ENCODE results near the gene PKP1.
A peak's percentile ranks its signal among the peaks of the same experiment; 100 is the strongest.

PKP1 gene

DNA sequence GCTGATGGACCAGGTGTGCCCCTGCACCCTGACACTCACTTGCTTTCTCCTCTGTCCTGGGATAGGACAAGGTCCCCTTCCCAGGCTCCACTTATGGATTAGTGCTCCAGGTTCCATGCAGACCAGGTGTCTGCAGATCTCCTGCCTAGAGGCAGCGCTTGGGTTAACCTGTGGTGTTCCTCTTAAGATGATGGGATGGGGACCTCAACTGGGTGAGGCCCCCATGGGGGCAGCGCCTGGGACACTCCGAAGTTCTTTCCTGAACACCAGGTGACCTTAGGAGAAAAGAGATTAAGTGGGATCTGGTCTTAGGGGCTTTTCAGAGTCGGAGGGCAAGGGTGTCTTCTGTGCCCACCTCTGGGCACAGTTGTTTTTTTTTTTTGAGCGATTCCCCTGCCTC is 72.9 kb downstream of the PKP1 start:
- DNase-seq, result no peak

DNA sequence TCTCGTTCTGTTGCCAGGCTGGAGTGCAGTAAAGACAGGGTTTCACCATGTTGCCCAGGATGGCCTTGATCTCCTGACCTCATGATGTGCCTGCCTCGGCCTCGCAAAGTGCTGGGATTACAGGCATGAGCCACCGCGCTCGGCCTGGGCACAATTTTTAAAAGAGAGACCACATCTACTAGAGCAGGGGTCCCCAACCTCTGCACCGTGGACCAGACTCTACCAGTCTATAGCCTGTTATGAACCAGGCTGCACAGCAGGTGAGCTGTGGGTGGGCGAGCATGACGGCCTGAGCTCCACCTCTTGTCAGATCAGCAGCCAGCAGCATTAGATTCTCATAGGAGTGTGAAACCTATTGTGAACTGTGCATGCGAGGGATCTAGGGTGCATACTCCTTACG is 73.4 kb downstream of the PKP1 start:
- DNase-seq, result no peak

DNA sequence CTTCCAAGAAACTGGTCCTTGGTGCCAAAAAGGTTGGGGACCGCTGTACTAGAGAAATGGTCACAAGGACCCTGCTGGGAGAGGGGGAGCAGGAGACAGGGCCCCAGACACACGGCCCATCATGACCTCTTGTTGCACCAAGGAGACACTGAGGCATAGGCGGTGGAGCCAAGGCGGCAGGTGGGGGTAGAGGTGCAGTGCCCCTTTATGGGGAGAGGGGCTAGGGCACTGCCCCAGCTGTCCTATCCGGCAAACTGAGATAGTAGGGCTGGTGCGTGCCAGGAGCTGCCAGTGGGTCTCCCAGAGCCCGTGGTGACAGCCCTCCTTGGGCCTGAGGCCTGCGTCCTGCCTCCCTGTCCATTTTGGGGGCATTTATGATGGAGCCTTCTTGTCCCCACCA is 73.9 kb downstream of the PKP1 start:
- DNase-seq, result no peak

DNA sequence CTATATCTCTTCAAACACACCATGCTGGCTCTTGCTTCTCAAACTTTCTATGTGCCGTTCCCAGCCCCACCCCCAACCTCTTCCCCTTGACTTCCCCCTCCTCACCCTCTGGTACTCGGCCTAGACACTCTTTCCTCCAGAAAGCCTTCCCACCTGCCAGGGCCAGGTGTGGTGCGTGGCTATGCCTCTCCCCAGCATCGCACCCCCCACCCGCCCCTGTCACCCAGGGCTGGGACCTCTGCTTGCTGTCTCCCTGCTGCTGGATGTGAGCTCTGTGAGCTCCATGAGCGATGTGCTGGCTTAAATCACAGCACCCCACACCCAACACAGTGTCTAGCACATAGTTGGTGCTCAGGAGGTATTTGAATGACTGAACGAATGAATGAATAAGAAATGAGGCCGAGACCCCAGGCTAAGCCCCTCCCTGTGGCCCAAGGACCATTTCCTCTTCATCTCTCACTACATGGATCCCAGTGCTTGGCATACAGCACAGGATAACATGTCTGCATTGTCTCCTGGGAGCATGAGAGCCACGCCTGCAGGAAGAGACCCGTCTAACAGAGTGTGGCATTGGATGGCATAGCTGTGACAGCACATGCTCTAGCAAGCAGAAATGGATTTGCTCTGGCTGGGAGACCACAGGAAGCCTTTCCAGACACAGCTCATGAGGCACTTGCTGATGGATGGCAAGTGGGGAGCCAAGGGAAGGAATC is 74.5 kb downstream of the PKP1 start:
- DNase-seq, result no peak

DNA sequence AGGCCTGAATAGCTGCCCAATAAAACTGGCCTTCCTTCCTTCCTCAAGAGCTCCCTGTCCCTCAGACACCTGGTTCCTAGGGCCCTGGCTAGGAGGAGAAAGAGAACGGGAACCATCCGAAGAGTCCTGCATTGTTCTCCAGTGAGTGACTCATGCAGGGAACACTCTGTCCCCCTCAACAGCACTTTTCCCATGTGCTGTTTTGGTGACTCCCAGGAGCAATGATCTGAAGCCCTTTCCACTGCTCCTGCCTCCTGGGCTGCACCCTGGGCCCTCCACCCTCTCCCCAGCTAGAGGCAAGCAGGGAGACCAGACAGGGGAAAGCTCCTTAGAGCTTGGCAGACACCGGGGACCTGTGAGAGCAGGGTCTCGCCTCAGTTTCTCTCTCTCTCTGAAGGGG is 75.3 kb downstream of the PKP1 start:
- no peak for DNase-seq

DNA sequence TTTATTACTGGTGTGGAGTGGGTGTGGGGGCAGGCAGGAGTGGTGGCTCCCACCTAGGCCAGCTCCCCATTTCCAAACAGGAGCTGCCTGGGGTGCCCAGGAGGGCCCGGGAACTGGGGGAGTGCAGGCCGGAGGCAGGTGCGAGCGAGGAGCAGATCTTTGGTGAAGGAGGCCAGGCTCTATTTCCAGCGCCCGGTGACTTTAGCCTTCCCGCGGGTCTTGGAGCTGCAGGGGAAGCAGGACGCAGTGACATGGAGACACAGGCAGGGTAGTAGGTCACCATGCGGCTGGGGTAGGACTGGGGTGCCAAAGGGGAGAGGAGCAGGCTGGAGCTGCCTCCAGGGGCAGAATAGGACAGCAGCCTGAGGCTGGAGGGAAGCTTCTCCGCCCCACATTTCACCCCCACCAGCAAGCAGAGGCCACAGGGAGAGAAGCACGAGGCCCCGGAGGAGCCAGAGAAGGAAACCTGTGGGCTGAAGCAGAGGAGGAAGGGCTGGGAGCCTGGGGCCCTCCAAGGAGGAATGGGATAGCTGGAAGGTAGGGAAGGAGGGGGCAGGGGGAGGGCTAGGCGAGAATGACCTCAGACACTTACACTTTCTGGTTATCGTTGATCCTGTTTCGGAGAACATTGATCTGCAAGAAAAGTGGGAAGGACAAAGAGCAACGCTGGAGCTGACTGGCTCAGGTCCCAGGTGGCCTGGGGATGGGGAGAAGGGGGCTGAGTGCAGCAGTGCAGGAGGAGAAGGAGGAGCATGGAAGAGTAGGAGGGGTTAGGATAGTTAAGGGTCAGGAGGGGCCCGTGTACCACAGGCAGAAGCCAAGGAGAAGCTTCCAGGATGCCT is 75.9 kb downstream of the PKP1 start:
- DNase-seq, result no peak

DNA sequence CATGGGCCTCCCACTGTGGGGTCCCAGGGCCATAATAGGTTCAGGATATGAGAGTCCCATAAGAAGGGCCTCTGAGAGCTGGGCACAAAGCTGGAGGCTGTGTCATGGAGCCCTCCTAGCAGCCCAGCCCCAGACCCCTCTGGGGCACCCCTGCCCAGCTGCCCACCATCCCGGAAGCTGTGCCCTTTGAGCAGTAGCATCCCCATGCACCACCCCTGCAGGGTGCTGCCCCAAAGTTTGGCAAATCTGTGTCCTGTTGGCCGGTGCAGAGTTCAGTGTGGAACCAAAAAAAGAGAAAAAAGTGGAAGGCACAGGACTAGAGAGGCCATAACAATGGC is 76.5 kb downstream of the PKP1 start:
- no peak for DNase-seq

DNA sequence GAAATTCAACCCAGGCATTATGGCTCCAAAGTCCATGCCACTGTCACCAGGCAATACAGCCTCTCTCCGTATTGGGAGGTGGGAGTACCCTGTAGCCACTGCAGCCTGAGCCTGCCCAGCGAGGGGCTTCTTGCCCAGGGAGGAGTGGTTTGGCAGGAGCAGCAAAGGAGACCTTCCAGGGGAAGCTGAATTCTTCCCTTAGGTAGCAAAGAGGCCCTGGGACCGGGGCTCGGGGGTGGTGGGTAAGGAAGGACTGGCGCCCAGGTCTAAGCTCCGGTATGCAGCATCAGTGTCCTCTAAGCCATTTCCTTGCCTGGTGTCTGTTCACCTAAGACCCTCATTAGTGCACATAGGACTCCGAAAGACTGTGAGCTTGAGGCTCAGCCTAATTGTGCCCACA is 77.2 kb downstream of the PKP1 start:
- no peak for DNase-seq

DNA sequence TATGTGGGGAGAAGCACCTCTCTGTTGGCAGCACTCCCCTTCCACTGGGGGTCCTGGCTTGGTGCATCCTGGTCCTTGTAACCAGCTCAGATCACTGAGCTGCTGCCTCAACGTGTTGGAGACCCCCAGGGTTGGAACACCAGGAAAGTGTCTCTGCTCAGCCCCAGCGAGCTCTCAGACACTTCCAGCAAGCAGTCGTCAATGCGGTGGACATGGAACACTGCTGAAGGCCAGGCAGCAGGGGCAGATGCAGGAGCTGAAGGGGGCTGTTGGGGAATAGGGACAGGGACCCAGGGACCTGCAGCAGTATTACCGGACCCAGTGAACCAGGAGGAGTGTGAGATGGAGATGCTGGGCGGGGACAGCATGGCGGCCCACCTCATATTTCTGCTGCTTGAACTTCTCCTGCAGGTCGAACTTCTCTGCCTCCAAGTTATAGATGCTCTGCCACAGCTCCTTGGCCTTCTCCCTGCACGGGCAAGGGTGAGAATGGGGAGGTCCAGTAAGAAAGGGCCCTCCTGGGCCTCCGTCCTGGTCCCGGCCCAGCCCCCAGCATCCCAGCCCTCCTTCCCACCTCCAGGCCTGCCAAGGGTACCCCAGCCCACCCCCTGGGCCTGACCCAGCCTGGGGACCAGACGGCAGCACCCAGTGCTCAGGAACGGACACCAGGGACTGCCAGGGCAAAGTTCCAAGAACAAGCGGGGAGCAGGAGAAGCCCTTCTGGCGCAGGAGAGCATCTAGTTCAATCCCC is 77.8 kb downstream of the PKP1 start:
- no peak for DNase-seq

DNA sequence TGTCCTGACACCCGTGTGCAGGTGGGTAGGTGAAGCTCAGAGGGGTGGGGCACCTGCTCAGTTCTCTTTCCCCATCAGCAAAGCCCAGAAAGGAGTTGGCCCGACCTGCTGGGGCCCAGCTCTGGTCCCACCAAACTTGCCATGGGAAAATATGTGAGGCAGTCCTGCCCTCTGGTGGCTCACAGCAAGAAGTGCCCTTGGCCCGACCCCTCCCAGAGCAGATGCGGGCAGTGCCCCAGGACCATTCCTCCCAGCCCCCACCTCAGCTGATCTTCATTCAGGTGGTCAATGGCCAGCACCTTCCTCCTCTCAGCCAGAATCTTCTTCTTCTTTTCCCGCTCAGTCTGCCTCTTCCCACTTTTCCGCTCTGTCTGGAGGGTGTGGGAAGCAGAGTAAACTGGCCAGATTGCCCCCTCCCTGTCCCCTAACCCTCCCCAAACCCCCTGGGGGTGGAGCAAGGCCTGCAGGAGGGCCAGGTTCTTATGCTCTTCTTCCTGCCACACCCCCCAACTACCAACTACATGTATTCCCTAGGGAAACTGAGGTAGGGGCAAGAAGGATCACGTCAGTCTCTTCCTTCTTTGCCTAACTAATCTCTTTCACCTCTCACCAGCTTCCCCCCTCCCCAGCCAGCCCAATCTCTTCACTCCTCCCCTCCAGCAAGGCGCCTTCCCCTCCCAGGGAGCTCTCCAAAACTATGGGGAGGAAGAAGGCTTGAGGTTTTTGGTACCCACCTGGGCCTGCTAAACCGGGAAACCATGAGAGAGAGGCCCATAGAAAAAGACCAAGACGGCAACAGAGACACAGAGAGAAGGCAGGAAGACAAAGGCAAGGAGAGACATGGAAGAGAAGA is 78.6 kb downstream of the PKP1 start:
- DNase-seq, result peak; percentile 40

DNA sequence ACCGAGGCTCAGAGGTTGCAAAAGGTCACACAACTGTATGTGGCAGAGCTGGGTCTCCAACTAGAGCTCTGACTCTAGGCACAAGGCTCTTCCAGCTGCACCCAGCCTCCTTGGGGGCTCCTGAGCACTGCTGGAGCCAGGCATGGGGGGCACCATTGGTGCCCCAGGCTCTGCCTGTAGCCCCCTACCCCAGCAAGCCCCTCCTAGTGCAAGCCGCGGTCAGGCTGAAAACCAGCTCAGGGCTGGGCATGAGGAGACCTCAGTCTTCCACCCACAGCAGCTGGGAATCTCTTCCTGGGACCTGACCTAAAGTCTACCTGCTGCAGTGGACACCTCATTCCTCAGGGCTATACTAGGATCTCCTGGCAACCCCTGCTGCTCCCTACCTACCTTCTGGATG is 79.6 kb downstream of the PKP1 start:
- no peak for DNase-seq

DNA sequence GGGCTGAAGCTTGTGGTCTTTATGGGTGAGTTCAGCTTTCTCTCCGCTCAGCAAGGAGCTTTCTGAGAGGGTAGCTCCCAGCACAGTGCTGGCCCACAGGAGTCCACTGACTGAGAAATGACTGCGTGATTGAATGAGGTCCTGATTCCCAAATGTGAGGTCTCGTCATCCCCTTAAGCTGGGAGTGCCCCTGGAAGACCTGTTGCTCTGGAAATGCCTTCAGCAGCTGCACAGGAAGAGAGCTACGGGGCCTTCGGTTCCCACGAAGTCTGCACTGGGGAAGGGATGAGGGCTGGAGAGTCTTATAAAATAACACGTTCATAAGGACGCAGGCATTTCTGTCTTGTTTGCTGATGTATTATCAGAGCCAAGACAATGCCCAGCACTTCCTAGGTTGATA is 80.2 kb downstream of the PKP1 start:
- no peak for DNase-seq

DNA sequence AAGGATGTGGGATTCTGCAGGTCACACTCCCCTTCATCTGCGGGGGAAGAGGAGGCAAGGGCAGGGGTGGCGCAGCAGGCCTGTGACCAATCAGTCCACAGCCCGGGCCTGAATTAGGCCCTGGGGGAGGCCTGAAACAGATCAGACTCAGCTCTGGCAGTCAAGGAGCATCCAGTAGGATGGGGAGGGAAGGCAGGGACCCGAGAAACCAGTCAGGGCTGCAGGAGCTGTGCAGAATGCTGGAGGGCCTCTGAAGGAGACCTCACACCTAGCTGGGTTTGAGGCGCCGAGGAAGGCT is 81.5 kb downstream of the PKP1 start:
- no peak for DNase-seq

DNA sequence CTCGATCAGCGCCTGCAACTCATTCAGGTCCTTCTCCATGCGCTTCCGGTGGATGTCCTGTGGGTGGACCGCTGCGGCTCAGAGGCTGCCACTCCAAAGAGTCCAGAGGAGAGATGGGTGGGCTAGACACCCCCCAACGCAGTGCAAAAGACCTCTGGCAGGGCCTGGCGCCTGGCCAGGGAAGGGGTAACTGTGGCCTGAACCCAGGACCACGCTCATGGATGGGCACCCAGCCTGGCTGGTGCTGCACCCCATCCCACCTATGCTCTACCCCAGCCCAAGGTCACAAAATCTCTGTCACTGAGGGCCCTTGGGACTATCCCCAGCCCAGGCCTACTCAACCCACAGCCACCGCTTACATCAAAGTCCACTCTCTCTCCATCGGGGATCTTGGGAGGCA is 81.9 kb downstream of the PKP1 start:
- no peak for DNase-seq

DNA sequence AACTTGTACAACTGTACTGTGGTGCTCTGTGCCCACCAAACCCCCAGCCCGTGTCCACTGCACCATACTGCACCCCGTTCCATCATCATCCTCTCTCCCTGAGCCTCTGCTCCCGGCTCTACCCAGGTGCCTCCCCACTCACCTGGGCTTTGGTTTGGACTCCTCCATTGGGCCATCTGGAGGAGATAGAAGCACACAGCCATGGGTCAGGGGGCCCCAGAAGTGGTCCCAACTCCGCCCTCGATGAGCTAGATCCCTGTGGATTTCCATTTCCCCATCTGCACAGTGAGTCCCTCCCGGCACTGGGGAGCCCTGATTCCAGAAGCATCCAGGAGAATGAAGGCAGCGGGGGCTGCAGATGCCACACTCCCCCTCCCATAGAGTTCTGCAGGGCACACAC is 83.4 kb downstream of the PKP1 start:
- DNase-seq, result no peak

DNA sequence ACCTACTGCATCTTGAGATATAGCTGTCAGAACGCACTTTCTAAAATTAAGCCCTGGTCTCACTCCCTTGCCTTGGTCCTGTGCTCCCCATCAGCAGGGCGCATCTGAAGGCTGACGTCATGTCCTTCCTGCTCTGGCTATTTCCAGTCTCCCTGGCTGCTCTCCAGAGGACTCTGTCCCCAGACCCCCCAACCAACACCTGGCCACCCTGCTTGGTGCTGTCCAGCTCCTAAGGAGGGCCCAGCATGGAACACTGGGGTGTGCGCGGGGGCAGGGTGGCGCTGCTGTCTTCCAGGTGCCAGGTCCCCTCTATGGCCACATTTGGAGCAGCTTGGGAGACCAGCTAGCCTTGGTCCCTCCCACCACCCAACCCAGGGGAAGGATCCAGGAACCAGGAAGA is 85.9 kb downstream of the PKP1 start:
- DNase-seq, result no peak

DNA sequence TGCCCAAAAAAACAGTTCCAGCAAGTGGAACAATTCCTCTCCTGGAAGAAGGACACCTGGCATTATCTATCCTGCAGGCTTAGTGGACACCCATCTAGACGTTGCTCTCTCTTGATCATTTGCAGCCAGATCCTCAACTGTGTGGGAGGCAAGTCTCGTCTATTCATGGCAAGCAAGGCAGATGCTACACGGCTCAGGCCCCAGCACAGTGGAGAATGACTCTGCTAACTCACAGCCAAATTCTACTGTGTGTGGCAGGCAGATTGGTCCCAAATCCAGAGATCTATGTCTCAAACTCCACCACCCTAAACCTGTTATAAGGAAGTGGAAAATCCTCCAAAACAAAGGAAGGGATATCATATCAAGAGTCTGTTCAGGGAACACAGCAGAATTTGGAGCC is 87.2 kb downstream of the PKP1 start:
- no peak for DNase-seq

DNA sequence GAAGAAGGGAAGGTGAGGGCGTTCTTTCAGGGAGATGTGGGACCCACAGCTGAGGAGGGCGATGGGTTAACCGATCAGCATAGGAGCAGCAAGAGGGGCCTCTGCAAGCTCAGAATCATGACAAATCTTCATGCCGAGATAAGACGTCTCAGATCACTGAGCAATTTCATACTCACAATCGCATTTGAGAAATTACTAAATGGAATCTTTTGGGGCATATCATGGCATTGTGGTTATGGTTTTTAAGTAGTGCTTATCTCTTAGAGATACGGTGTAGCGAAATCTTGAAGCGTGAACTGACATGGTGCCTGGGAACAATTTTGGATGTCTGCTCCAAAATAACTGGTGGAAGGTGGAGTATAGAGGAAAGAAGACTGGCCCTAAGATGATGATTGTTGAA is 88.0 kb downstream of the PKP1 start:
- DNase-seq, result no peak

DNA sequence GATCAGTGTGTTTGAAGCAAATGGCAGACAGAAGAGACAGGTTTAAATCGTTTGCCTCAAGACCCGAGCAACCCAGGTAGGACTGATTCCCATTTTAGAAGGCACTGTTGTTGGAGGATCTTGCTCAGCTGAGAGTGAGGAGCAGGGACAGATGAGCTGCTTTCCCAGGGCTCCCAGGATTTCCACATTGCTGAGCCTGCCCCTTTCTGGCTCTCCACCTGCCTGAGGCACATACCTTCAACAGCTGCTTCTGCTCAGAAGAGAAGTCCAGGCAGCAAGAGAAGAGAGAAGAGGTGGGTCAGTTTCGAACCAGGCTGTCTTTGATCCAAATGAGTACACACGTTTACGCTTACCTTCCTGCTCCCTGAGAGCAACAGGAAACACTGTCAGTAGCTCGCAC is 88.5 kb downstream of the PKP1 start:
- no peak for DNase-seq

DNA sequence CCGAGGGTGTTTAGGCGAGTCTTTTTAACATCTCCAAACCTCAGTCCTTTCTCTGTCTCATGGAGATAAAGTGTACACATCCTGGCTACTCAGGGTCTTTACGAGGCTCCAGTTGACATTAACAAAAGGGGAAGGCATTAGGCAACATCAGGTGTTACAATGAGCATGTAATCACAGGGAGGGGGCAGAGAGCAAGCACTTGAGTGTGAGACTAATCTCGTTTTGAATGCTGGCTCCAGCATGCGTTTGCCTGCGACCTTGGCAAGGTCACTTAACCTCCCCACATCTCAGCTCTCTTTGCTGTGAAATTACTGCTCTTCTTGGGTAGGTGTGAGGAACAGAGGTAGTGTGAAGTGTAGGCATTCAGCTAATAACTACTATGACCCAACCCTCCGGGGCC is 91.1 kb downstream of the PKP1 start:
- DNase-seq, result no peak

DNA sequence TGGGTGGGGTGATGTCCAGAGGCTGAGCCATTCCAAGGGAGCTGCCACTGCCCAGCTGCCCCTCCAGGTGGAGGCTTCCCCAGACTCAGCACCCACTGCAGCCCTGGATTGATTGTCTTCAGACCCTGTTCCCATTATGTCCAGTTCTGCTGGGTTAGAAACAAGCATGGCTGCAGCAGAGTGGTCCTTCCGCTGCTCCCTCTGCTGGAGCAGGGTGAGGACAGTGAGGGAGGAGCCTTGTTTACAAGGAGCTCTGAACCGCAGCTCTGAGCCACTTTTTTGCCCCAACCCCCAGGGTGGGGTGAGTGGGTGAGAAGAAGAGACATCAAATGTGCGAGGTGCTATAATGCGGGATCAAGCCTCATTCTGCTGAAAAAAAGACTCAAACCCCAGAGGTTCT is 91.9 kb downstream of the PKP1 start:
- no peak for DNase-seq

DNA sequence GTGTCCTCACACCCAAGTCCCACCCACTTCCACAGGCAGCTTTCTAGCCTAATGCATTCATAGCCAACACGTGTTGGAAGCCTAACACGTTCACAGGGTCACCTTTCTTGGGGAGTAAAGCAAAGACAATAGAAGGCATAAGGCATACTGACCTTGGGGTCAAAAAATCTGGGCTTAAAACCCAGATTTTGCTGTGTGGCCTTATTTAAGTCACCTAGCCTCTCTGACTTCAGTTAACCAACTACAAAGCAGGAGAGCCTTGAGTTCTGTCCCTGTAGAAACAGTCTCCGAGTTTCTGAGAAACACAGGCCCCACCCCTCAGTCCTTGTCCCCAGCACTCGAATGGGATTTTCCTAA is 92.8 kb downstream of the PKP1 start:
- no peak for DNase-seq
